Keratinocyte (primary cell): ENCODE results near the gene SMURF1. TPM values are rescaled to one million over a fixed set of nuclear protein-coding genes. Genes with fewer than 3 reads are reported as not detected.

Source experiments
- DNase-seq: peaks from one replicate; pipeline ENCODE4 v3.0.0-alpha.2; 2011; ENCODE audit warnings: low read depth, missing footprints, low spot score
- FAIRE-seq: peaks from 2 replicates; lab custom pipeline; 2011; peaks lifted over from hg19 to GRCh38; lab: Jason Lieb, UNC
- H2AFZ ChIP-seq: 2 replicates; pipeline ENCODE4 v1.6.0; 2012; ENCODE audit warnings: low read length, control low read depth, inconsistent platforms; ENCODE audit not compliant: control insufficient read depth
- H3K27ac ChIP-seq: 2 replicates; pipeline ENCODE4 v1.5.1; 2011; ENCODE audit warnings: low read length; ENCODE audit not compliant: control insufficient read depth, insufficient read depth
- H3K27me3 ChIP-seq: 3 replicates; pipeline ENCODE4 v1.6.0; 2011; ENCODE audit warnings: low read length; ENCODE audit not compliant: control insufficient read depth, insufficient read depth; ENCODE audit errors: extremely low read depth
- H3K36me3 ChIP-seq, 2 experiments: 2 replicates in 1 of 2; 3 replicates in 1 of 2; pipeline ENCODE4 v1.5.1; 2011; ENCODE audit warnings: low read length in 2 of 2, mild to moderate bottlenecking in 1 of 2; ENCODE audit not compliant: control insufficient read depth in 2 of 2, insufficient read depth in 2 of 2; ENCODE audit errors: extremely low read depth in 1 of 2
- H3K4me1 ChIP-seq: 3 replicates; pipeline ENCODE4 v1.5.1; 2011; ENCODE audit warnings: low read length; ENCODE audit not compliant: control insufficient read depth, insufficient read depth; ENCODE audit errors: extremely low read depth
- H3K4me2 ChIP-seq: 3 replicates; pipeline ENCODE4 v1.6.0; 2011; ENCODE audit warnings: low read depth, low read length; ENCODE audit not compliant: control insufficient read depth, insufficient read depth; ENCODE audit errors: extremely low read depth
- H3K4me3 ChIP-seq, 3 experiments: fragments of 200-600 bp in 1 of 3; sonication (generic) in 1 of 3; 2 replicates in 2 of 3; 3 replicates in 1 of 3; pipeline ENCODE4 v1.5.1; 2011 to 2016; ENCODE audit warnings: low read length in 3 of 3, mild to moderate bottlenecking in 3 of 3, control low read depth in 2 of 3, inconsistent platforms in 1 of 3, low read depth in 1 of 3, mixed read lengths in 1 of 3, mixed run types in 1 of 3, moderate library complexity in 1 of 3; ENCODE audit not compliant: control insufficient read depth in 2 of 3, insufficient read depth in 2 of 3; ENCODE audit errors: extremely low read depth in 1 of 3
- H3K79me2 ChIP-seq: 2 replicates; pipeline ENCODE4 v1.6.0; 2012; ENCODE audit warnings: low read length; ENCODE audit not compliant: control insufficient read depth, insufficient read depth
- H3K9ac ChIP-seq: 3 replicates; pipeline ENCODE4 v1.6.0; 2011; ENCODE audit warnings: low read length; ENCODE audit not compliant: control insufficient read depth, insufficient read depth; ENCODE audit errors: extremely low read depth
- H3K9me1 ChIP-seq: 3 replicates; pipeline ENCODE4 v1.6.0; 2011; ENCODE audit warnings: low read length; ENCODE audit not compliant: control insufficient read depth, insufficient read depth; ENCODE audit errors: extremely low read depth
- H3K9me3 ChIP-seq: 2 replicates; pipeline ENCODE4 v1.5.1; 2012; ENCODE audit warnings: low read depth, low read length; ENCODE audit not compliant: control insufficient read depth
- H4K20me1 ChIP-seq: 3 replicates; pipeline ENCODE4 v1.6.0; 2011; ENCODE audit warnings: low read length; ENCODE audit not compliant: control insufficient read depth, insufficient read depth; ENCODE audit errors: extremely low read depth
- CTCF ChIP-seq, 3 experiments: IDR thresholded peaks in 1 of 3; conservative IDR thresholded peaks in 1 of 3; optimal IDR thresholded peaks in 1 of 3; 2 replicates in 2 of 3; 3 replicates in 1 of 3; pipeline versions ENCODE3 to v1.5.1; 2011; ENCODE audit warnings: low read length in 3 of 3, mild to moderate bottlenecking in 3 of 3, moderate library complexity in 2 of 3, control low read depth in 1 of 3, inconsistent platforms in 1 of 3; ENCODE audit not compliant: insufficient read depth in 2 of 3; ENCODE audit errors: extremely low read depth in 1 of 3
- EZH2 ChIP-seq: IDR thresholded peaks from one replicate; pipeline ENCODE4 v1.6.1; 2012; ENCODE audit warnings: inconsistent platforms, mild to moderate bottlenecking, low read length, moderate library complexity
- dilution Hi-C: fragments of 300-500 bp; cut with MboI; formaldehyde crosslinking; loops from one replicate; pipeline ENCODE4 v1.7.0; 2020; ENCODE audit warnings: low sequenced_read_pairs; ENCODE audit not compliant: extremely low pct_ligation_motif_present
- polyA plus RNA-seq, 5 experiments: library from polyadenylated mRNA; depleted of rRNA in 3 of 5; stranded (reverse) in 3 of 5; stranded (forward) in 1 of 5; unstranded in 1 of 5; fragments of >200 nt; gene quantifications; 1 replicate in 1 of 5; 2 replicates in 3 of 5; 3 replicates in 1 of 5; pipeline versions ENCODE4 v1.2.1 to v1.2.3, GENCODE V29; 2011 to 2012; ENCODE audit warnings: missing spikeins in 2 of 5, low read depth in 1 of 5, low replicate concordance in 1 of 5

Gene SMURF1
- polyA plus RNA-seq, 1 donor (not counting 4 experiments of a cell fraction or from before 2014, with no cell fraction given), result 22.2 TPM

GRCh38 chr7:99135938-99136337 lies 8.0 kb downstream of the SMURF1 start:
- Histone ChIP-seq H2AFZ (no peak overlapping the region), H3K9me1 (peaks cover 8% of the 10 kb centered on the region), H3K4me1 (peaks cover 87% of the 10 kb centered on the region), H3K4me2 (peak overlapping the region; percentile 33), H3K27me3 (no peaks in the 10 kb centered on the region), H3K9ac (no peak overlapping the region), H3K4me3 (no peak overlapping the region), H3K79me2 (peaks cover 100% of the 10 kb centered on the region), H4K20me1 (peaks cover 13% of the 10 kb centered on the region), H3K9me3 (no peaks in the 10 kb centered on the region), H3K36me3 (no peaks in the 10 kb centered on the region), H3K27ac (peak overlapping the region; percentile 98)
- TF ChIP-seq CTCF (optimal IDR thresholded peaks at IDR 0.05 in 1 of 3, IDR thresholded peaks at IDR 0.05 in 1 of 3, conservative IDR thresholded peaks at IDR 0.05 in 1 of 3; ENCODE audit: extremely low read depth in 1 of 3, insufficient read depth in 2 of 3, low read length in 3 of 3) (no peak), EZH2 (no peak)
- FAIRE-seq (no peak), DNase-seq (no peak)
- dilution Hi-C loops, result no loop called here

- TF ChIP-seq CTCF (optimal IDR thresholded peaks at IDR 0.05 in 1 of 3, IDR thresholded peaks at IDR 0.05 in 1 of 3, conservative IDR thresholded peaks at IDR 0.05 in 1 of 3; ENCODE audit: extremely low read depth in 1 of 3, insufficient read depth in 2 of 3, low read length in 3 of 3) (no peak), EZH2 (no peak)
- Histone ChIP-seq H3K27ac (peak overlapping the region; percentile 98), H3K9ac (peak overlapping the region; percentile 79), H3K79me2 (peaks cover 100% of the 10 kb centered on the region), H3K4me2 (peak overlapping the region; percentile 98), H3K9me1 (peaks cover 8% of the 10 kb centered on the region), H2AFZ (no peak overlapping the region), H3K27me3 (no peaks in the 10 kb centered on the region), H3K4me1 (peaks cover 81% of the 10 kb centered on the region), H4K20me1 (peaks cover 7% of the 10 kb centered on the region), H3K36me3 (no peaks in the 10 kb centered on the region), H3K4me3 (peak overlapping the region in 2 of 3 experiments; percentile 63 to 65), H3K9me3 (no peaks in the 10 kb centered on the region)
- DNase-seq (no peak), FAIRE-seq (peak; percentile 73)
- dilution Hi-C loops, result no loop called here
Observed at GRCh38 chr7:99133766-99134564, 9.9 kb downstream of the SMURF1 start.
